Endothelial cell of hepatic sinusoid (primary cell): ENCODE measurements around the gene MBD3.

Experiments used
- in situ Hi-C: cut with HindIII; loops from 2 replicates; pipeline ENCODE4 v1.10.0; 2017; ENCODE audit warnings: low sequenced_read_pairs

MBD3 gene

GRCh38 chr19:1524287-1524971 is 68.2 kb downstream of the MBD3 start:
- in situ Hi-C loops, result loop anchor here (5.0 to 10.0 kb wide), 3 partner anchors 50 to 110 kb away; partner anchors contain the start of gene C19orf25
